GM18861 (cell line): ENCODE measurements around the gene IL4R.
"Not testable (repeated sequence)": the region's sequence is repeated elsewhere in the genome, so short reads cannot be mapped to it uniquely, and the experiment has no call there.

Experiments
- ATAC-seq: cut with Tn5 transposase; IDR thresholded peaks from one replicate; pipeline ENCODE4 v1.9.1; 2021; ENCODE audit not compliant: unreplicated experiment

Gene IL4R

DNA sequence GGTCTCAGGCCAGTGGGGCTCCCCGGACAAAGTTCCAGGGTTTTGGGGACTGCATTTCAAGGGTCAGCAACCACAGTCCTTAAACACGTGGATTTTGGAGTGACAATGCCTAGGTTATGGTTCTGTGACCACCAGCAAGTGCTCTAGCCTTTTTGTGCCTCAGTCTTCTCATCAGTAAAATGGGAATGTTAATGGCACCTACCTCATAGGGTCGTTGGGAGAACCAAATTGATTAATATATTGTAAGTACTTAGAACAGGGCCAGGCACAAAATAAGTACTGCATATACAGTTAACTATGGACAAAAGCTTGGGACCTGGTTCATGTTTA, 13.8 kb downstream of the IL4R start:
- ATAC-seq = no peak

DNA sequence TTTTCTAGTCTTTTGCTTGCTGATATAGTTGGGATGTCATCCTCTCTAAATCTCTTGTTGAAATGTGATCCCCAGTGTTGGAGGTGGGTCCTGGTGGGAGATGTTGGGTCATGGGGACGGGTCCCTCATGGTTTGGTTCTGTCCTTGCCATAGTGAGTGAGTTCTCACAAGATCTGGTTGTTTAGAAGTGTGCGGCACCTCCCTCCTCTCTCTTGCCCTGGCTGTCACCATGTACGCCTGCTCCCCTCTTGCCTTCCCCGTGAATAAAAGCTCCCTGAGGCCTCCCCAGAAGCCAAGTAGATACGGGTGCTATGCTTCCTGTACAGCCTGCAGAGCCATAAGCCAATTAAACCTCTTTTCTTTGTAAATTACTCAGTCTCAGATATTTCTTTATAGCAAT, 15.2 kb downstream of the IL4R start:
- ATAC-seq = no peak

DNA sequence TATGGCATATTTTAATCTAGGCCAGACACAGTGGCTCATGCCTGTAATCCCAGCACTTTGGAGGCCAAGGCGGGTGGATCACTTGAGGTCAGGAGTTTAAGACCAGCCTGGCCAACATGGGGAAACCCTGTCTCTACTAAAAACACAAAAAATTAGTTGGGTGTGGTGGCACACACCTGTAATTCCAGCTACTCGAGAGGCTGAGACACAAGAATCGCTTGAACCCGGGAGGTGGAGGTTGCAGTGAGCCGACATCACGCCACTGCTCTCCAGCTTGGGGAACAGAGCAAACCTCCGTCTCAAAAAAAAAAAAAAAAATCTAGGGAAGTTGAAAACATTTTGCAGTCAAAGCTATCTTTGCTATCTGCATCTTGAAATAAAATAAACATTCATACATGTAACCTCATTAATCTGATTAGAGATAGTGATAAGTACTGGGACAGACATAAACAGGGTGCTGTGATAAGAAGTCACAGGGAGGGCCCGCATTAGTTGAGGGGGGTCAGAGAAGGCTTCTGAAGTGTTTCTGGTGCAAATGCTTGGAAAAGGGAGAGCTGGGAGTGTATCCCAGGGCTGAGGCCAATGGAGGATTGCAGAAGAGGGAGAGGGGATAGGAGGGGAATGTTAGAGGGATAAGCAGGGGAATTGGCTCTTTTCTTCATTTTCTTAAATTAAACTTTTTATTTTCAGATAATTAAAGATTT, 15.8 kb downstream of the IL4R start:
- not testable (repeated sequence) for ATAC-seq

DNA sequence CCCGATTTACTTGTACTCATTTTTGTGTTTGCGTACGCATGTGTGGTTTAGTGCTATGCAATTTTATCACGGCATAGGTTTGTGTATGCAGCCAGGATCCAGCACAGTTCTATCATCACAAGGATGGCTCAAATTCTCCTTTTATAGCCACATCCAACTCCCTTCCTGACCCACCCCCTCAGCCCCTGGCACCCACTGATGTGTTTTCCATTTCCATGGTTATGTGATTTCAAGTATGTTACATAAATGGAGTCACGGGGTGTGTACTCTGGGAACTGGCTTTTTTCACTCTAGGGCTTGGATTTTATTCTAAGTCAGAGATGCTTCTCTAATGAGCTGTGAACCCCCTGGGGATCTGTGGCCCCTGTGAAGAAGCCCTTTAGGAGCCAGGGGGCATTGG, 16.8 kb downstream of the IL4R start:
- no peak for ATAC-seq

DNA sequence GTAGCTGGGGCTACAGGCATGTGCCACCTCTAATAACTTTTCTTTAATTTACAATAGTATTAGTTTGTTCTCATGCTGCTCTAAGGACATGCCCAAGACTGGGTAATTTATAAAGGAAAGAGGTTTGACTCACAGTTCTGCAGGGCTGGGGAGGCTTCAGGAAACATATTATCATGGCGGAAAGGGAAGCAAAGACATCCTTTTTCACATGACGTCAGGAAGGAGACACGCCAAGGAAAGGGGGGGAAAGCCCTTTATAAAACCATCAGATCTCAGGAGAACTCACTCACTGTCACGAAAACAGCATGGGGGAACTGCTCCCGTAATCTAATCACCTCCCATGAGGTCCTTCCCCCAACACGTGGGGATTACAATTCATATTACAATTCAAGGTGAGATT, 18.3 kb downstream of the IL4R start:
- no peak for ATAC-seq

DNA sequence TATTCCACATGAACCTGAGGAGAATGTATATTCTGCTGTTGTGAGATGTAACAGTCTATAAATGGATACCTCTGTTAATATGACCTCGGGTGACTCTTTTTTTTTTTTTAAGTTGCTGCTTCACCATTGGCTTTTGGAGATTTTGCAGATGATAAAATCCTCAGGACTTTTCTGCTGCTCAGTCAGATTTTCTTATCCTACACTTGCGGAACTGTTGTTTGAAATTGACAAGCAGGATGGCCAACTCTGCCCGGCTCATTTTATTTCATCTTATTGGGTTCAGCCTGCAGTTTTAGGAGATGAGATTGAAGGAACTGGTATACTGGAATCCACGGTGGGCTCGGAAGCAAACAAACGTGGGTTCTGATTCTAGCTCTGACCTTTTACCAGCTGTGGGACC, 19.3 kb downstream of the IL4R start:
- ATAC-seq = no peak

DNA sequence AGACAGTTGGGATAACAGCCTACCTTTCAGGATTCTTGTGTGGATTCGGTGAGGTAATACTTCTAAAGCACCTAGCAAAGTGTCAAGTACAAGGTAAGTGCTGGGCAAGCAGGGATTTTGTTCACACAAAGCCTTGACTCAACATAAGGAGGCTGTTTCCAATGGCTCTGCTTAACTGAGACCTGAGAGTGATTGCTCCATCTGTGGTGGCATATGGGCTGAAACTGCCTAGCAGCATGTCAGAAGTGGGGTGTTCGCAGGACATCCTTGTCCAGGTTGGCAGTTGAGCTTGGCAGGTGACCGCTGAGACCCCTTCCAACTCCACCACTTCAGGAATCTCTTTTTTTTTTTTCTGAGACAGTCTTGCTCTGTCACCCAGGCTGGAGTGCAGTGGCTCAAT, 19.8 kb downstream of the IL4R start:
- ATAC-seq = no peak

DNA sequence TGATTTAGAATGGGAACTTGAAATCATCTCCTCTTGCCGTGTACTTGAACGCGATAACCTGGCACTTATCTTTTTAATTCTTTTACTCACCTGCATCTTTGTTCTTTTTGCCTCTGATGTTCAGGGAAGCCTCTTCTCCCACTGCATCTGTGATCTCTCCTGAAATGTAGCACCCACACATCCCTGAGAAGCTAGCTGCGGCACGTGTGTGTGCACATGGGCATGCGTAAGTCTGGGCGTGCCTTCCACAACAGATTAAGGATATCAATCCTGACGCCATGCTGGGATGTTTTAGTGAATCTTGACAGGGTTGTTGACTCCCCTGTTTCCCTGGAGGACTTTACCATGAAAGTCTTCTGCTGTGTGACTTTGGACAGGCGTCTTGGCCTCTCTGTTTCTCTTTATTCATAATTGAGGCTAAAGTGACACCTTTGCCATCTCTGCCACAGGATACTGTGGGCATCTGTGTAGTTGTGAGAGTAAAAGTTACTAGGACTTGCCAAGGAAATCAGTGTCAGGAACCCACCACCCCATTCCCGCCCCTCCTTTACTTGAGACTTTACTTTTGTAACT, 20.5 kb downstream of the IL4R start:
- ATAC-seq = no peak

DNA sequence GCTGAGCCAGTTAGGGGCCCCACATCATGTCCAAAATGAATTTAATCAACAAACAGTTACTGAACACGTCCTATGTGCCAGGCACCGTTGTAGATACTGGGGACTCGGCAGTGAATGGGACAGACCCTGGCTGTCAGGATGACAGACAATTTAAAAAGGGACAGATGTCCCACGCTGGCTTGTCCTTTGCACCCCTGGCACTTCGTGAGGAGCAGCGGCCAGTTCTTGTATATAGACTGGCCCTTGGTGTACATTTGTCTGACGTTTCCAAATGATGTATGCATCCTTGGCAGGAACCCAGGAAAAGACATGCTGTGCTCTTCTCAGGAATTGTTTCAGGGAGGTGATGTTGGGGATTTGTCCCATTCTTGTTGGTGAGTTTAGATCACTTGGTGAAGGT, 21.1 kb downstream of the IL4R start:
- no peak for ATAC-seq

DNA sequence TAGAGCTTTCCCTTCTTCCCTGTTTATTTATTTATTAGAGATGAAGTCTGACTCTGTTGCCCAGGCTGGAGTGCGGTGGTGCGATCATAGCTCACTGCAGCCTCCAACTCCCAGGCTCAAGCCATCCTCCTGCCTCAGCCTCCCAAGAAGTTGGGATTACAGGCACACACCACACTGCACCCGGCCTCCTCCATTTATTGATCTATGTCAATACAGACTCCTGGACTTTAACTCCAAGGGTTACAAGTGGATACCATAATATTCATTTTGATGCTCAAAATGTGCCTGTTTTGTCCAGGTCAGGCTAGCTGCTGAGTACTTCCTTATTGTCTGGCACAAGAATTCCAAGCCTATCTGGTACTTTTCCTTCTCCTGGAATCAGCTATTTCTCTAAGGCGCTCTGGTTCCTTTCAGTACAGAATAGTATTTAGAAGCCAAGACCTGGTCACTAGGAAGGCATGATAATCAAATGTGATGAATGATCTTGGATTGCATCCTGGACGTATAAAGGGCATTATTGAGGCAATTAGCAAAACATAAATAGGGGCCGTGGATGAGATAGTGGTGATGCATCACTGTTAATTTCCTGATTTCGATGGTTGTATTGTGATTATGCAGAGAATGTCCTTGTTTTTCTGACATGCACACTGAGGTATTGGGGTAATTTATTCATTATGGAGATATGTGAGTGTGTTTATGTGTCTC, 21.7 kb downstream of the IL4R start:
- no peak for ATAC-seq

DNA sequence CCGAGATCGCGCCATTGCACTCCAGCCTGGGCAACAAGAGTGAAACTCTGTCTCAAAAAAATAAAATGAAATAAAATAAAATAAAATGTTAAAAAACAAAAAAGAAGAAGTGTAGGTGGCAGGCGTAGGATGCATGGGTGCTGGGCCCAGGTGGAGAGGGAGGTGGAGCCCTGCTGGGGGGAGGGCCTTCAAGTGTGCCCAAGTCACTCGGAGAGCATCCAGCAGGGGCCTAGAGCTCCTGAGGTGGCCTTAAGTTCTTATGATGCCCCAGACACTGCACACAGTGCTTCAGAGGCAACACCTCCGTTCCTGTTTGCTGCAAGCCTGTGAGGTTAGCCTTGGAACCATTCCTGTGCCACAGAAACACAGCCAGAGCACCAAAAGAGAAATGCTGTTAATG, 23.2 kb downstream of the IL4R start:
- no peak for ATAC-seq

DNA sequence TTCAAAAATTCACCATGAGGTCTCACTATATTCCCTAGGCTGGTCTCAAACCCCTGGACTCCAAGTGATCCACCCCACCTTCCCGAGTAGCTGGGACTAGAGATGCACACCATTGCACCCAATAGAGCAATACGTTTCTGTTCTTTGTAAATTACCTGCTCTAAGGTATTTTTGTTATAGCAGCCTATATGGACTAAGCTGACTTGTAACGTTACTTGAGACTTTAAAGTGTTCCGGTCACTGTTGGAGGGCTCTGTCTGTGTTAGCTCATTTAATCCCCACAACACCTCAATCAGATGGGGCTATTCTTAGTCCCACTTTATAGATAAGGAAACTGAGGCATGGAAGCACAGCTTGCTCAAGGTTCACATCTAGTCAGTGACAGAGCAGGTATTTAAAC, 25.4 kb downstream of the IL4R start:
- ATAC-seq = no peak

DNA sequence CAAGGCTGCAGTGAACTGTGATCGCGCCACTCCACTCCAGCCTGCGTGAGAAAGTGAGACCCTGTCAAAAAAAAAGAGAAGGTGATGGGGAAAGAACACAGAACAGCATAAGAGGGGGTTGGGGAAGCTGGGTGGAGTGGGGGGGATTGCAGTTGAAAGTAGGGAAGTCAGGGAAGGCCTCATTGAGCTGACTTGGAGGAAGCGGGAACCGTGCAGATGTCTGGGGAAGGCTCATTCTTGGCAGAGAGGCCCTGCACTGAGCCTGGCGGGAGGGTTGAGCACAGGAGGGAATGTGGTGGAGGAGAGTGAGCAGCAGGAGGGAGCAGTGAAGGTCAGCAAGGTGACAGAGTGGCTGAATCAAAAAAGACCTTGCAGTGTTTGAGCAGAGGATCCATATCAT, 26.9 kb downstream of the IL4R start:
- no peak for ATAC-seq

DNA sequence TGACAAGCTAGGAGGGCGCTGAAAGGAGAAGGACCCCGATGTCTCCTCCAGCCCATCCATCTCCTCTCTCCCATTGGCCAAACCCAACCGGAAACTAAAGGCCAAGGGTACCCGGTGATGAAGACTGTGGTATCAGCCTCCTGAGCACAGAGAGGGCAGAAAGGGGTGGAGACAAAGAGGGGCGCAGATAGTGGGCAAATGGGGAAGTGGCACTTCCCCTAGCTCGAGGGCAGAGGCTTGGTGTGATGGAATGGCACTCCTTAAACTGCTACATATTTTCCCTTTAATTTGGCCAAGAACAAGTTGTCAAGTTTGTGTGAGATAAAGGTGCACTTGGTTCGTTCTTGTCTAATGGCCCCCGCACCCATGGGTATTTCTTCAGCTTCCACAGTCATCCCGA, 27.8 kb downstream of the IL4R start:
- no peak for ATAC-seq

DNA sequence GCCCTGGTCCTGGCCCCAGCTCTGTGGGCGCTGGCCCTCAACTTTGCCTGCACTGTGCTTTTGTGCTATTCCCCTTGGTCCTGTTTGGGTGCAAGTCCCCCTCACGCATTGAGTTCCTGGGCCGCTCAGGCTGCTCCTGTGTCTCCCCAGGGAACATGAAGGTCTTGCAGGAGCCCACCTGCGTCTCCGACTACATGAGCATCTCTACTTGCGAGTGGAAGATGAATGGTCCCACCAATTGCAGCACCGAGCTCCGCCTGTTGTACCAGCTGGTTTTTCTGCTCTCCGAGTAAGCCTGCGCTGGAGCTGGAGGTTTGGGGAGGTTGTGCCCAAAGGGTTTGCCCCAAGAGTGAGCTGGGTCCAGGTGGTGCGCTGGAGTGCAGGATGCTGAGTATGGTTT, 28.2 kb downstream of the IL4R start:
- no peak for ATAC-seq

DNA sequence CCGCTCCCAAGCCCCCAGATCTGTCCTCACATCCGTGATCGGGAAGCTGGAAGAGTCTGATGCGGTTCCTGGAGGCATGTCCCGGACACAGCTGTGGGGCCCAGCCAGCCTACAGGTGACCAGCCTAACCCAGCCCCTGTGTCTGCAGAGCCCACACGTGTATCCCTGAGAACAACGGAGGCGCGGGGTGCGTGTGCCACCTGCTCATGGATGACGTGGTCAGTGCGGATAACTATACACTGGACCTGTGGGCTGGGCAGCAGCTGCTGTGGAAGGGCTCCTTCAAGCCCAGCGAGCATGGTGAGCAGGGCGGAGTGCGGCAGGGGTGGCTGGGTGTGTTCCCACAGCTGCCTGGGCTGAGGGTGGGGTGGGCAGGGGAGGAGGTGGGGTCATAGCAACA, 30.9 kb downstream of the IL4R start:
- no peak for ATAC-seq

DNA sequence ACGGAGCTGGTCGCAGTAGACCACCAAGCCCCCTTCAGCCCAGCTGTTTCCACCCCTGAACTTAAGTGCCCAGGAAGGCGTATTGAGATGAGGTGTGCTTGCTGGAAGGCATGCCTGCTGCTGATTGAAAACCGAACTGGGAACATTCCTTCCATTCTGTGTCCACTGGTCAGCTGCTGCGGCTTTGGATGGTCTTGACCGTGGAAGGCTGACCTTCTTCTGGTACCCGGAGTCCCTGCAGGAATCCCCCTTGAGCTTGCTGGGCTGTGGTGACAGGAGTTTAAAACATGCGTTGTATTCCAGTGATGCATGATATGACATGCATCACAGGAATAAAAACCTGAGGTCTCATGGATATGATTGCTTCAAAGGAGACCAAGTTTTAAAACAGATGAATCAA, 31.4 kb downstream of the IL4R start:
- no peak for ATAC-seq

DNA sequence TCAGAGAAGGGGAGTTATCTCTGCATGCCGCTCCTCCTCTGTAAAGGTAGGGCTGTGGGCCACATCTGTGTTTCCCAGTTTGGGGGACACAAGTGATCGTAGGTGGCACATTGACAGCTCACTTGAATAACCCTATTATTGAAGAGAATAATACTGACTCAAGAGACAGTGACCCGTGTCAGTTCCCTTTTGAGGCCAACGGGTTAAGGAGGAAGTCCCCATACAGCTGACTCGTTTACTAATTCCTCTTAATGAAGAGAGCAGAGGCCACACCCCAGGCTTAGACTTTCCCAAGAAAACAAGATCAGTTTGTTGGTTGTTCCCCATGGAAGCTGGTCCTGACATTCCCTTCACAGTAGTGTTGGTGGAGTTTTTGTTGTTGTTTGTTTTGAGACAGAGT, 33.0 kb downstream of the IL4R start:
- no peak for ATAC-seq

DNA sequence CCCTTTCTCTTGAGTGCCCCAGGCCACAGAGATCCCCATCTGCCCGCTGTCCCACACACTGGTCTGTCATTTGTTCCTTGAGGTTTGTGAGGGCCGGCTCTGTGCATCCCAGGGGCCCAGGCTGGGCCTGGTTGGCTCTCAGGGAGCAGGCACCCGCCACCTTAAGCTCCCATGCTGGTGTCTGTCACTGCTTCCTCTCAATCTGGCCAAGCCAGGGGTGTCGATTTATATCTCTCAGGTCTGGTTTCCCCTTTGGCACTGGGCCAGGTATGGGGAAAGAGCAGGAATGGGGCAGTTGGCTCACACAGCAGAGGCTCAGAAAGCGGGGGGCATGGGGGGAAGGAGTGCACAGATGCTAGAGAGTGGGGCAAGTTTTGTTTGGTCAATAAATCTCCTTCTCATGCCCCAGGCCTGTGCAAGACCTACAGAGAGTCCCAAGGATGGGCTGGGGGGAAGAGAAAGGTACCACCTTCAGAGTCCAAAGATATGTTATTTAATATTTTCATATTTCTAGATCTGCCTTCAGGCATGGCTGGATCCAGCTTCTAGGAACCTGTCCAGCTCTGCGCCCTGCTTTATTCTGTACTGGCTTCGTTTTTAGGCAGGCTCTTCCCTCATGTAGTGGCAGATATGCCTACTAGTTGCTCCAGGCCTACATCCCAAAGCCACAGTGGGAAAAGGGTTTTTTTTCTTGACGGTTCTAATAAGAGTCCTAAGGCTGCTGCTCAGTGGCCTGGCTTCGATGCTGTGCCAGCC, 34.3 kb downstream of the IL4R start:
- ATAC-seq = no peak

DNA sequence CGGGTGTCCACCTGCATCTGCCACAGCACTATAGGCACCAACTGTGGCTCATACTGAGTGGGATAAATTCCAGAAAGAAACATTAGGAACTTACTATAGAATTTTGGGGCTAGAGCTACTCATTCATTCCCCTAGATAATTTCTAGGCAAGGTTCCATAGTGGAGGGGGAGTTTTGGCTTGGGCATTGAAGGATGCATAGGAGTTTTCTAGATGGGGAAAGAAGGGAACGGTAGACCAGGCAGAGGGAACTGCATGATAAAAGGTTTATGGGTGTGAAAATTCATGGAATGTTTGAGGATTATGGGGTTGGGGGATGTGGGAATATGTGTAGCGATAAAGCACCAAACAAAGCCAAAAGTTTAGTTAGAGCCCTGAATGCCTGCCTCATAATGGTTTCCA, 35.5 kb downstream of the IL4R start:
- ATAC-seq = no peak

DNA sequence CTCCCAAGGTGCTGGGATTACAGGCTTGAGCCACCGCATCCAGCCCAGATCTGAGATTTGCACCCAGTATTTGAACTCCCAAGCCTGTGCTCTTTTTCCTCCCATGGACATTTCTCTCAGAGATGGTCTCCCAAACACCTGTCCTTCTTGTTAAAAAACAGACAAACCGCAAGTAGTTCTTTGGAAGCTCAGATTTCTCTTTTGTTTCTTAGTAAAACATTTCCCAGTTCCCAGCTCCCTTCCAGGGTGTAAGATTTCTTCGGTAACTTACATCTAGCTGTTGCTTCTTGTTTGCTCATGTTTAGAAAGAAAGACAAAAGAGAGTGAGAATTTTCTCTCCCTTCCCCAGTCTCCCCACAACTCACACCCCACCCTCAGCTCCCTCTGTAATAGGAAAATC, 36.2 kb downstream of the IL4R start:
- no peak for ATAC-seq

DNA sequence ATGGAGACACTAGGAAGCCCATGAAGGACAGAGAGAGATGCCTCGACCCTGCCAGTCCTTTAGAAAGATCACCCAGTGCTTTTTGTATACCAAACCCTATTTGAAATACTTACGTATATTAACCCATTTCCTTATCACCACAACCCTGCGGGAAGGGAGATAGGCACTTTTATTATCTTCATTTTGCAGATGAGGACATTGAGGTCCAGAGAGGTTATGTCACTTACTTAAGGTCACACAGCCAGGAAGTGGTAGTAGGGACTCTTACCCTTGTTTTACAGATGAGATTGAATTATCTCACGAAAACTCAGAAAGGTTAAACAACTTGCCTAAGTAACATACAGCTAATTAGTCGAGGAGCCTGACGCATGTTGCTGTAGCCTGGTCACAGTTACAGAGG, 38.2 kb downstream of the IL4R start:
- ATAC-seq = no peak
